AG04450 (cell line): ENCODE measurements around the gene CNTNAP2. TPM values are rescaled to one million over a fixed set of nuclear protein-coding genes. Genes with fewer than 3 reads are reported as not detected.

Source experiments
- CTCF ChIA-PET: fragments of 300-600, 350-600 bp; formaldehyde crosslinking; extraction: SDS; loops from one replicate; lab custom pipeline; 2022; ENCODE audit warnings: antibody characterized with exemption, inconsistent platforms; lab: Charles Lee
- POLR2A ChIA-PET: fragments of 350-600 bp; formaldehyde crosslinking; extraction: SDS; loops from one replicate; lab custom pipeline; 2021; ENCODE audit warnings: antibody characterized with exemption, inconsistent platforms; lab: Yijun Ruan, JAX
- DNase-seq: peaks from one replicate; pipeline ENCODE4 v3.0.0-alpha.2; 2011; ENCODE audit warnings: low read depth, low spot score
- H3K27ac ChIP-seq: one replicate; pipeline ENCODE4 v1.5.1; 2012; ENCODE audit warnings: low read depth, low read length, control low read depth
- H3K27me3 ChIP-seq: one replicate; pipeline ENCODE4 v1.6.0; 2012; ENCODE audit warnings: low read length; ENCODE audit not compliant: control insufficient read depth, insufficient read depth
- H3K4me3 ChIP-seq: 2 replicates; pipeline ENCODE4 v1.5.1; 2011; ENCODE audit warnings: mild to moderate bottlenecking, low read depth, low read length, control low read depth
- H3K9me3 ChIP-seq: 2 replicates; pipeline ENCODE4 v1.5.1; 2012; ENCODE audit warnings: low read length; ENCODE audit not compliant: control insufficient read depth, insufficient read depth
- polyA plus RNA-seq: library from polyadenylated mRNA; depleted of rRNA; stranded (reverse); fragments of >200 nt; gene quantifications from 2 replicates; pipeline ENCODE4 v1.2.3, GENCODE V29; 2011
- TF ChIP-seq, protein P1 (sequence below): IDR thresholded peaks from 2 replicates; pipeline ENCODE4 v1.5.1; 2011; ENCODE audit warnings: low read depth, low read length, control low read depth, inconsistent platforms

Gene CNTNAP2
- polyA plus RNA-seq, 1 experiment, result not detected

DNA sequence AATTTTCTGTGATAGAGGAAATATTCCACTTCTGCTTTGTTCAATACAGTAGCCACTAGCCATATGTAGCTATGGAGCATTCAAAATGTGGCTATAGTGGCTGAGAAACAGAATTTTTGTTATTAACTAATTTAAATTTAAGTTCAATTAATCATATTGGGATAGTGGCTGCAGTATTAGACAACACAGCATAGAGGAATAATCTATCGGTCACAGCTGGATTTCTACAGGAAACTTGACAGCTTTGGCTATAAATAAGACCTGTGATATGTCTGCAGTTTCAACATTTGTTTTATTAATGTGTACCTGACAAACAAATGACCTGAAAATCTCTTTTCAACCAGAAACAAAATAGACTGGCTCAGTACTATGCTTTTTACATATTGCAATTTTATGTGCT is 953.2 kb downstream of the CNTNAP2 start:
- POLR2A ChIA-PET, result no interaction called here
- no peaks in the 10 kb centered on the region for H3K27me3 ChIP-seq
- no peak for DNase-seq
- peaks cover 23% of the 10 kb centered on the region for H3K9me3 ChIP-seq
- TF ChIP-seq, protein P1, sequence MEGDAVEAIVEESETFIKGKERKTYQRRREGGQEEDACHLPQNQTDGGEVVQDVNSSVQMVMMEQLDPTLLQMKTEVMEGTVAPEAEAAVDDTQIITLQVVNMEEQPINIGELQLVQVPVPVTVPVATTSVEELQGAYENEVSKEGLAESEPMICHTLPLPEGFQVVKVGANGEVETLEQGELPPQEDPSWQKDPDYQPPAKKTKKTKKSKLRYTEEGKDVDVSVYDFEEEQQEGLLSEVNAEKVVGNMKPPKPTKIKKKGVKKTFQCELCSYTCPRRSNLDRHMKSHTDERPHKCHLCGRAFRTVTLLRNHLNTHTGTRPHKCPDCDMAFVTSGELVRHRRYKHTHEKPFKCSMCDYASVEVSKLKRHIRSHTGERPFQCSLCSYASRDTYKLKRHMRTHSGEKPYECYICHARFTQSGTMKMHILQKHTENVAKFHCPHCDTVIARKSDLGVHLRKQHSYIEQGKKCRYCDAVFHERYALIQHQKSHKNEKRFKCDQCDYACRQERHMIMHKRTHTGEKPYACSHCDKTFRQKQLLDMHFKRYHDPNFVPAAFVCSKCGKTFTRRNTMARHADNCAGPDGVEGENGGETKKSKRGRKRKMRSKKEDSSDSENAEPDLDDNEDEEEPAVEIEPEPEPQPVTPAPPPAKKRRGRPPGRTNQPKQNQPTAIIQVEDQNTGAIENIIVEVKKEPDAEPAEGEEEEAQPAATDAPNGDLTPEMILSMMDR, result no peak
- H3K27ac ChIP-seq, result no peak overlapping the region
- CTCF ChIA-PET, result no interaction called here
- no peak overlapping the region for H3K4me3 ChIP-seq

DNA sequence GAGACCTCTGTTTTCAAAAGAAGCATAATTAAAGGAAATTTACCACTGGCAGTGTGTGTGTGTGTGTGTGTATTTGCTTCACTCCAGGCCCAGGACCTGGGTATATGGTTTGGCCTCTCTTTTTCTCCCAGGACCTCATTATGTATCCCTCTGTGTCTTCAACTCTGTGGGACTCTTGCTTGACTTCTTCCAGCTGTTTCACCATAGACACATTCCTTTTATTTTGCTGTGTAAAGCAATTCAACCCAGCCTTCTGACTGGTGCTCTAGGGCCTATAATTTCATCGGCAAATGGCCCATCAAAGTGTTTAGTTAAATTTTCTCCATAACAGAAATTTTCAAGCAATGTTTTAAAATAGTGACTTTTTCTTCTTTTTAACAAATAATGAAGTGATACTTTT is 954.3 kb downstream of the CNTNAP2 start:
- H3K27ac ChIP-seq, result no peak overlapping the region
- no peak overlapping the region for H3K4me3 ChIP-seq
- ChIA-PET CTCF (no interaction called here), POLR2A (no interaction called here)
- H3K9me3 ChIP-seq, result peaks cover 23% of the 10 kb centered on the region
- no peaks in the 10 kb centered on the region for H3K27me3 ChIP-seq
- no peak for DNase-seq
- TF ChIP-seq, protein P1, result no peak

DNA sequence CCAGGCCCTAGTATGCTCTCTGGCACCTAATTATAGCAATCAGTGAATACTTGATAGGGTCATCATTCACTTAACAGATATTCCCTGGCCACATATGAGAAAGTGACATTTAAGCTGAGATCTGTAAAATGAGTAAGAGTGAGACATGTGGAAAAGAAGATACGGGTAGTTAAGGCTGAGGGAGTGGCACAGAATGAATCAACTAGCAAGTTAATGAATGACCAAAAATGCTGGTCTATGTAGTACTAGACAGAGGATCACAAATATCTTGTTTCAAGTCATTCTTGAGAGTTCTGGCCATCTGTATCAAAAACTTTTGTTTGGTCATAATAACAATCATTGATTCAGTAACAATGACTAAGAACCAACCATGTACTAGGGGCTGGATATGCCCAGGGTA is 954.9 kb downstream of the CNTNAP2 start:
- Histone ChIP-seq H3K9me3 (peaks cover 23% of the 10 kb centered on the region), H3K4me3 (no peak overlapping the region), H3K27me3 (no peaks in the 10 kb centered on the region), H3K27ac (no peak overlapping the region)
- CTCF ChIA-PET, result no interaction called here
- POLR2A ChIA-PET, result no interaction called here
- TF ChIP-seq, protein P1, result no peak
- DNase-seq, result no peak

DNA sequence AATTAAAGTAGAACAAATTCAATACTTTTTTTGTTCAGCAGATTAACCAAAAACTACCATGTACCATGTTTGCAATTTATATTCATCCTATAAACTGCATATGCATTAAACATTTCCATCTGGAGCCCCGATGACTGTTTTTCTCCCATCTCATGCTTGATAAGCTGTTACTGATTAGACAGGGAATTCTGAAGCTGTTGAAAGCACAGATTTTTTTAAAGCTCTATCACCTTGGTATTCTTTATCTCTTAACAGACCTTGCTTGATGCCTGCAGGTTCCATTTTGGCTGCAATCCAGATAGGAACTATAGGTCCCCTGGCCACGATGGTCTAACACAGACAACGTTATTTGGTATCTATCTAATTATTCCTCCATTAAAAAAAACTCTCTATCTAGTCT is 961.7 kb downstream of the CNTNAP2 start:
- Histone ChIP-seq H3K4me3 (no peak overlapping the region), H3K27me3 (no peaks in the 10 kb centered on the region), H3K9me3 (peaks cover 7% of the 10 kb centered on the region), H3K27ac (no peak overlapping the region)
- ChIA-PET CTCF (no interaction called here), POLR2A (no interaction called here)
- no peak for DNase-seq
- TF ChIP-seq, protein P1, result no peak

DNA sequence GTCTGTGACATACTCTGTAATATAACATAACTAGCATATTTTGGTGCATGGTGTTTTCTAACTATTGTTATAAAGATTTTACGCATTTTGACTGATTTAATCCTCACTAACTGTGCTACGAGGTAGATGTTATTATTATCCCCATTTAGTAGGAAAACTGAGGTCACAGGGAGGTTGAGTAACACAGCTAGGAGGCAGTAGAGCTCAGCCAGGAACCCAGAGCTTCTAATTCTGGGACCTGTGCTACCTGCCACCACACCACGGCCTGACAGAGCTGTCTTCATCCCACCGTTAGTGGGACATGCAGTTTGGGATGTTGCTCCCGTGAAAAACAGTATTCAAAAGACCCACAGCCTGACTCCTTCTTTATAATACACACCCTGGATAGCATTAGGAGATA is 962.5 kb downstream of the CNTNAP2 start:
- TF ChIP-seq, protein P1, result no peak
- no peak overlapping the region for H3K27ac ChIP-seq
- peaks cover 7% of the 10 kb centered on the region for H3K9me3 ChIP-seq
- ChIA-PET POLR2A (no interaction called here), CTCF (no interaction called here)
- DNase-seq, result no peak
- H3K4me3 ChIP-seq, result no peak overlapping the region
- no peaks in the 10 kb centered on the region for H3K27me3 ChIP-seq
